Mesothelial cell of epicardium (in vitro differentiated cells): ENCODE results near the gene SELENOP. TPM values are rescaled to one million over a fixed set of nuclear protein-coding genes. Genes with fewer than 3 reads are reported as not detected.

ENCODE experiments used
- DNase-seq, 2 experiments: peaks; one replicate each; pipeline ENCODE4 v3.0.0; 2021; ENCODE audit warnings: low spot score in 2 of 2; ENCODE audit not compliant: unreplicated experiment in 2 of 2
- H3K27ac Mint-ChIP-seq: 2 replicates; pipeline ENCODE4 v1.8.0; 2021; ENCODE audit warnings: mixed read lengths
- H3K27me3 Mint-ChIP-seq: 2 replicates; pipeline ENCODE4 v1.8.0; 2021; ENCODE audit warnings: low read depth, mixed read lengths
- H3K36me3 Mint-ChIP-seq: 2 replicates; pipeline ENCODE4 v1.8.0; 2021; ENCODE audit warnings: mixed read lengths
- H3K4me1 Mint-ChIP-seq: 2 replicates; pipeline ENCODE4 v1.8.0; 2021; ENCODE audit warnings: mixed read lengths
- H3K4me3 Mint-ChIP-seq: 2 replicates; pipeline ENCODE4 v1.8.0; 2021; ENCODE audit warnings: mild to moderate bottlenecking, moderate library complexity, mixed read lengths
- H3K9me3 Mint-ChIP-seq: 2 replicates; pipeline ENCODE4 v1.8.0; 2021; ENCODE audit warnings: mixed read lengths
- total RNA-seq: library from RNA; stranded (reverse); gene quantifications from 3 replicates; pipeline ENCODE4 v1.2.1, GENCODE V29; 2021
- TF ChIP-seq, protein P1 (sequence below): fragments of 200-600 bp; sonication (generic); IDR thresholded peaks from one replicate; pipeline ENCODE4 v1.5.0; 2021; ENCODE audit warnings: antibody characterized with exemption; ENCODE audit not compliant: unreplicated experiment

SELENOP gene
- total RNA-seq, 1 donor from 2014 or later: 86.9 TPM

DNA sequence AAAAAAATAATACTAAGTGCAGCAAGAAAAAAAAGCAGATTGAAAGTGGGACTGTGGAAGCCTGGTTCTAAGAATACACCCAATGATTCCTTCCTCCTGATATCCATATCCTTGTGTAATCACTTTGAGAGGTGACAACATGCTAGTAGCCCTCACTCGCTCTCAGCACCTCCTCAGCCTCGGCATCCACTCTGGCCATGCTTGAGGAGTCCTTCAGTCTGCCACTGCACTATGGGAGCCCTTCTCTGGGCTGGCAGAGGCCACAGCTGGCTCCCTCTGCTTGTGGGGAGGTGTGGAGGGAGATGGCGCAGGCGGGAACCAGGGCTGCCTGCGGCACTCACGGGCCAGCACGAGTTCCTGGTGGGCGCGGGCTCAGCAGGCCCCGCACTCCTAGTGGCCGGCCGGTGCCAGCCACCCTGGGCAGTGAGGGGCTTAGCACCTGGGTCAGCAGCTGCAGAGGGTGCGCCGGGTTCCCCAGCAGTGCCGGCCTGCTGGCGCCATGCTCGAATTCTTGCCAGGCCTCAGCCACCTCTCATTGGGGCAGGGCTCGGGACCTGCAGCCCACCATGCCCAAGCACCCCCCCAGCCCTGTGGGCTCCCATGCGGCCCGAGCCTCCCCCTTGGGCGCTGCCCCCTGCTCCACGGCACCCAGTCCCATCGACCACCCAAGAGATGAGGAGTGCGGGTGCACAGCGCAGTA lies 24.5 kb upstream of the SELENOP start:
- H3K27ac Mint-ChIP-seq: no peak overlapping the region
- TF ChIP-seq, protein P1, sequence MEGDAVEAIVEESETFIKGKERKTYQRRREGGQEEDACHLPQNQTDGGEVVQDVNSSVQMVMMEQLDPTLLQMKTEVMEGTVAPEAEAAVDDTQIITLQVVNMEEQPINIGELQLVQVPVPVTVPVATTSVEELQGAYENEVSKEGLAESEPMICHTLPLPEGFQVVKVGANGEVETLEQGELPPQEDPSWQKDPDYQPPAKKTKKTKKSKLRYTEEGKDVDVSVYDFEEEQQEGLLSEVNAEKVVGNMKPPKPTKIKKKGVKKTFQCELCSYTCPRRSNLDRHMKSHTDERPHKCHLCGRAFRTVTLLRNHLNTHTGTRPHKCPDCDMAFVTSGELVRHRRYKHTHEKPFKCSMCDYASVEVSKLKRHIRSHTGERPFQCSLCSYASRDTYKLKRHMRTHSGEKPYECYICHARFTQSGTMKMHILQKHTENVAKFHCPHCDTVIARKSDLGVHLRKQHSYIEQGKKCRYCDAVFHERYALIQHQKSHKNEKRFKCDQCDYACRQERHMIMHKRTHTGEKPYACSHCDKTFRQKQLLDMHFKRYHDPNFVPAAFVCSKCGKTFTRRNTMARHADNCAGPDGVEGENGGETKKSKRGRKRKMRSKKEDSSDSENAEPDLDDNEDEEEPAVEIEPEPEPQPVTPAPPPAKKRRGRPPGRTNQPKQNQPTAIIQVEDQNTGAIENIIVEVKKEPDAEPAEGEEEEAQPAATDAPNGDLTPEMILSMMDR: no peak
- peaks cover 6% of the 10 kb centered on the region for H3K4me1 Mint-ChIP-seq
- no peak overlapping the region for H3K4me3 Mint-ChIP-seq
- DNase-seq: no peak
- no peaks in the 10 kb centered on the region for H3K36me3 Mint-ChIP-seq
- no peaks in the 10 kb centered on the region for H3K27me3 Mint-ChIP-seq
- H3K9me3 Mint-ChIP-seq: peaks cover 21% of the 10 kb centered on the region

DNA sequence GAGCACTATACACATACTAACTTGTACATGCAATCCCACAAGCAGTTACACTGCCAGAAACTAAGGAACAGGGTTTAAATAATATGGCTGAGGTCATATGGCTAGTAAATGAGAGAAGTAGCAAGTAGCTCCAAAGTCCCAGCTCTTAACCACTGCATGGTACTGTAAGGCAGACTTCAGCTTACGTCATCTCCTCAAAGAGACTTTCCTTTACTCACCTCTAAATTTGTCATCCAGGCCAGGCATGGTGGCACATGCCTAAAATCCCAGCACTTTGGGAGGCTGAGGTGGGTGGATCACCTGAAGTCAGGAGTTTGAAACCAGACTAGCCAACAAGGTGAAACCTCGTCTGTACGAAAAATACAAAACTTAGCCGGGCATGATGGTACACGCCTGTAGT lies 20.4 kb upstream of the SELENOP start:
- DNase-seq: no peak
- Mint-ChIP-seq H3K27ac (no peak overlapping the region), H3K4me1 (no peaks in the 10 kb centered on the region), H3K9me3 (peaks cover 21% of the 10 kb centered on the region), H3K4me3 (no peak overlapping the region), H3K27me3 (no peaks in the 10 kb centered on the region), H3K36me3 (no peaks in the 10 kb centered on the region)
- TF ChIP-seq, protein P1: no peak

DNA sequence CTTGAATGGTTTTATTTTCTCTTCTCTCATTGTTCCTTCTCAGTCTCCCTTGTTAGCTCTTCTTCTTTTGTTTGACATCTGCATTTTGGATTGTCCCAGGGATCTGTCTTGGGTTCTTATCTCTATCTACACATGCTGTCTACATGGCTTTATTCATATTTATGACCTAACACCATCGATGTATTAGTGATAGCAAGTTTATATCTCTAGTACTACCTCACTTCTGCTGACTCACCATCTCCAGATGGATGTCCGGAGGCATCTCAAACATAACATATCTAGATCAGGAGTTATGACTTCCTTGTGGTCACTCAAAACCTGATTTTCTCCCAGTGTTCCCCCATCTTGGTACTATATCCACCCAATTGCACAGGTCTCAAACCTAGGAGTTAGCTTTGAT lies 19.2 kb upstream of the SELENOP start:
- Mint-ChIP-seq H3K27me3 (no peaks in the 10 kb centered on the region), H3K27ac (no peak overlapping the region), H3K4me3 (no peak overlapping the region), H3K36me3 (no peaks in the 10 kb centered on the region), H3K4me1 (no peaks in the 10 kb centered on the region), H3K9me3 (peaks cover 21% of the 10 kb centered on the region)
- no peak for DNase-seq
- TF ChIP-seq, protein P1: no peak

DNA sequence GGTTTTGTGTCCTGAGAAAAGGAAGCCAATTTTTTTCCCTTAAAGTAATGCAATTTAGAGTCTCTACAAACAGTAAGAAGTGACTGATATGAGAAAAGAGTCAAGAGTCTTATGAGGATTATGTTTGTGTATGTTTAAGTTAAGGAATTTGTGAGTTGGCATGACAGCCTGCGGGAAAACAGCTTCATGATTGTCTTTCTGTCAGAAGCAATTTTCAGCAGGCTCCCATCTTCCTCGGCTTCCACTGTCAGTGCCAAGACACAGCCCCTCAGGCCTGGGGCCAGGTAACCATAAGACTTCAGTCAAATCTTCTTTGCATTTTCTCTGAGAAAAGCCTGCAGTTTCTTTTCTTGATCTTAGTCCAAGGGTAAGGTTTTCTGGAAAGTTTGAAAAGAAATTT lies 17.0 kb upstream of the SELENOP start:
- no peak for DNase-seq
- peaks cover 4% of the 10 kb centered on the region for H3K9me3 Mint-ChIP-seq
- no peak overlapping the region for H3K4me3 Mint-ChIP-seq
- TF ChIP-seq, protein P1: no peak
- no peaks in the 10 kb centered on the region for H3K4me1 Mint-ChIP-seq
- H3K36me3 Mint-ChIP-seq: no peaks in the 10 kb centered on the region
- H3K27me3 Mint-ChIP-seq: no peaks in the 10 kb centered on the region
- H3K27ac Mint-ChIP-seq: peak overlapping the region; percentile 55

DNA sequence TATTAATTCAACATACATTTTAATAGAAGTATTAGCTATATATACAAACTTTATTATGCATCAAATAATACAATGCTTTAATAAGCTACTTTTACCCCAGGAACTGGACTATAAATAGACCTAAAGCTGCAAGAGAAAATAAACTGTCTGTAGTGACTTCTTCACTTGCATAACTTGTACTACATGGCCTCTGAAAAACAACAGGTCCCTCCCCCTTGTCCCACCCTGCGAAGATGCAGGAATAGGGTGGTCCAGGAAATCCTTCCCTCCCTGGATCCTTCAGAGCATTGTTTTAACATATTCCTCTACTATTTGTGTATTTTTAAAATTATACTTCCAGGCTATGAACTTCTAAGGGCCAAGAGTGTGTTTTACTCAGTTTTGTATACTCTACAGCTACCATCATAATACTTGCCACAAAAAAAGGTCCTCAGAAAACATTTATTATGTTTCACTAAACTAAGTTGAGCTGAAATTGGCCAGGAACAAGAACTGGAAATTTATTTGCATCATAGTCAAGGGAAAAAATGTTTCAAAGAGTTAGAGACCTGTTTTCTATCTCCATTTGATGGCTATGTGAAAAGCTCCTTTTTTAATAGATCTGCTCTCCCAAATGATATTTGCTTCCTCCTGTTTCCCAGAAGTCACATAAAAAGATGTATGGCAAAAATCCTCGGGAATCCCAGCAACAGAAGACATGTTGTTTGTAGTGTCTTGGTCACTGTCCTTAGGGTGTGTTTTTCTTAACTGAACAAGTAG lies 15.2 kb upstream of the SELENOP start:
- TF ChIP-seq, protein P1: no peak
- Mint-ChIP-seq H3K27ac (no peak overlapping the region), H3K4me3 (no peak overlapping the region), H3K4me1 (no peaks in the 10 kb centered on the region), H3K9me3 (no peaks in the 10 kb centered on the region), H3K27me3 (no peaks in the 10 kb centered on the region), H3K36me3 (no peaks in the 10 kb centered on the region)
- no peak for DNase-seq
